IMR-90 (cell line): Measurements from ENCODE around the gene DUSP2. TPM values are rescaled to one million over a fixed set of nuclear protein-coding genes. Genes with fewer than 3 reads are reported as not detected.

Experiments used
- ATAC-seq: fragments of 200-7000 bp; cut with Tn5 transposase; 2 replicates; pipeline ENCODE4 v1.9.1; 2020; ENCODE audit warnings: low read depth, mild to moderate bottlenecking, moderate library complexity
- BruUV-seq: library from RNA; stranded (reverse); fragments of 400-500 nt; replicated peaks from 2 replicates; lab custom pipeline; 2021; lab: Mats Ljungman, UMichigan
- CTCF ChIA-PET: fragments of 300-600 bp; formaldehyde crosslinking; extraction: SDS; loops from one replicate; lab custom pipeline; 2021; ENCODE audit warnings: antibody characterized with exemption; lab: Yijun Ruan, JAX
- POLR2A ChIA-PET: fragments of 300-600 bp; sonication (Branson Sonifier 250); formaldehyde crosslinking; loops from one replicate; lab custom pipeline; 2022; ENCODE audit warnings: antibody characterized with exemption; ENCODE audit not compliant: unreplicated experiment; lab: Charles Lee
- DNase-seq: peaks from one replicate; pipeline ENCODE4 v3.0.0; 2013
- H2AFZ ChIP-seq: replicated peaks from 2 replicates; pipeline ENCODE3; 2013; ENCODE audit warnings: low read length, mild to moderate bottlenecking; ENCODE audit not compliant: poor library complexity
- H2AK5ac ChIP-seq: 2 replicates; pipeline ENCODE4 v1.6.1; 2013; ENCODE audit warnings: low read depth, low read length, inconsistent platforms
- H2AK9ac ChIP-seq: replicated peaks from 2 replicates; pipeline ENCODE3; 2013; ENCODE audit warnings: mild to moderate bottlenecking, low read depth, low read length, moderate library complexity; ENCODE audit not compliant: poor library complexity
- H2BK120ac ChIP-seq: 2 replicates; pipeline ENCODE4 v1.6.1; 2013; ENCODE audit warnings: low read depth, low read length, inconsistent platforms
- H2BK15ac ChIP-seq: 3 replicates; pipeline ENCODE4 v1.6.1; 2013; ENCODE audit warnings: low read depth, low read length, inconsistent platforms
- H2BK20ac ChIP-seq: 2 replicates; pipeline ENCODE4 v1.6.1; 2013; ENCODE audit warnings: low read depth, mild to moderate bottlenecking, inconsistent platforms, low read length, moderate library complexity
- H2BK5ac ChIP-seq: 2 replicates; pipeline ENCODE4 v1.6.1; 2013; ENCODE audit warnings: mild to moderate bottlenecking, low read depth, low read length, inconsistent platforms; ENCODE audit not compliant: poor library complexity, severe bottlenecking
- H3K14ac ChIP-seq: replicated peaks from 2 replicates; pipeline ENCODE4 v1.6.1; 2013; ENCODE audit warnings: low read depth, low read length, inconsistent platforms
- H3K18ac ChIP-seq: 2 replicates; pipeline ENCODE4 v1.6.1; 2013; ENCODE audit warnings: low read depth, low read length, control low read depth
- H3K23ac ChIP-seq: 2 replicates; pipeline ENCODE4 v1.6.1; 2013; ENCODE audit warnings: low read depth, low read length, inconsistent platforms
- H3K27ac ChIP-seq: 2 replicates; pipeline ENCODE4 v1.5.1; 2013; ENCODE audit warnings: mild to moderate bottlenecking, control low read depth, low read length; ENCODE audit not compliant: insufficient read depth
- H3K27me3 ChIP-seq: 2 replicates; pipeline ENCODE4 v1.6.1; 2013; ENCODE audit warnings: low read length; ENCODE audit not compliant: control insufficient read depth, insufficient read depth
- H3K36me3 ChIP-seq: 2 replicates; pipeline ENCODE4 v1.6.1; 2013; ENCODE audit warnings: low read length, mixed read lengths; ENCODE audit not compliant: control insufficient read depth, insufficient read depth
- H3K4ac ChIP-seq: 2 replicates; pipeline ENCODE4 v1.6.1; 2013; ENCODE audit warnings: low read depth, low read length, inconsistent platforms
- H3K4me1 ChIP-seq: 2 replicates; pipeline ENCODE4 v1.6.1; 2013; ENCODE audit warnings: low read length, mixed read lengths; ENCODE audit not compliant: control insufficient read depth, insufficient read depth
- H3K4me2 ChIP-seq: 2 replicates; pipeline ENCODE4 v1.6.1; 2013; ENCODE audit warnings: low read depth, mild to moderate bottlenecking, control low read depth, low read length, moderate library complexity
- H3K4me3 ChIP-seq: 2 replicates; pipeline ENCODE4 v1.5.1; 2013; ENCODE audit warnings: low read depth, mild to moderate bottlenecking, control low read depth, low read length, moderate library complexity; ENCODE audit not compliant: insufficient read depth
- H3K56ac ChIP-seq: 2 replicates; pipeline ENCODE4 v1.6.1; 2013; ENCODE audit warnings: low read length, inconsistent platforms; ENCODE audit not compliant: insufficient read depth; ENCODE audit errors: extremely low read depth
- H3K79me1 ChIP-seq, 2 experiments: 2 replicates each; pipeline ENCODE4 v1.6.1; 2013; ENCODE audit warnings: low read length in 2 of 2, inconsistent platforms in 1 of 2, low read depth in 1 of 2
- H3K9ac ChIP-seq: 2 replicates; pipeline ENCODE4 v1.6.1; 2013; ENCODE audit warnings: low read depth, low read length, control low read depth
- H3K9me1 ChIP-seq: 2 replicates; pipeline ENCODE4 v1.6.1; 2013; ENCODE audit warnings: low read length, inconsistent platforms; ENCODE audit not compliant: insufficient read depth
- H3K9me3 ChIP-seq: 2 replicates; pipeline ENCODE4 v1.6.1; 2013; ENCODE audit warnings: low read length; ENCODE audit not compliant: control insufficient read depth, insufficient read depth
- H4K20me1 ChIP-seq: 2 replicates; pipeline ENCODE4 v1.6.1; 2013; ENCODE audit warnings: low read length, inconsistent platforms; ENCODE audit not compliant: insufficient read depth
- H4K5ac ChIP-seq: 2 replicates; pipeline ENCODE4 v1.6.1; 2013; ENCODE audit warnings: mild to moderate bottlenecking, low read depth, low read length, control low read depth
- H4K8ac ChIP-seq, 2 experiments: 2 replicates each; pipeline ENCODE4 v1.6.1; 2013; ENCODE audit warnings: low read depth in 2 of 2, low read length in 2 of 2, control low read depth in 1 of 2, inconsistent platforms in 1 of 2
- H4K91ac ChIP-seq: 2 replicates; pipeline ENCODE4 v1.6.1; 2013; ENCODE audit warnings: low read depth, low read length, inconsistent platforms; ENCODE audit not compliant: insufficient read depth
- BHLHE40 ChIP-seq: fragments of 150-350 bp; IDR thresholded peaks from 2 replicates; pipeline ENCODE4 v1.6.1; 2016; ENCODE audit warnings: mild to moderate bottlenecking, low read depth, low read length
- CHD1 ChIP-seq: IDR thresholded peaks from 2 replicates; pipeline ENCODE4 v1.6.1; 2012; ENCODE audit warnings: low read depth, low read length, improper control_type of control experiment
- FOS ChIP-seq: fragments of 150-350 bp; IDR thresholded peaks from 2 replicates; pipeline ENCODE4 v1.6.1; 2016; ENCODE audit warnings: low read depth, low read length
- MAFK ChIP-seq: IDR thresholded peaks from 2 replicates; pipeline ENCODE4 v1.6.1; 2012; ENCODE audit warnings: low read depth, low read length, improper control_type of control experiment
- MAZ ChIP-seq: IDR thresholded peaks from 2 replicates; pipeline ENCODE4 v1.6.1; 2012; ENCODE audit warnings: low read depth, mild to moderate bottlenecking, low read length, improper control_type of control experiment, moderate library complexity, borderline replicate concordance
- NFE2L2 ChIP-seq: fragments of 150-350 bp; IDR thresholded peaks from 2 replicates; pipeline ENCODE4 v1.6.1; 2016; ENCODE audit warnings: low read depth, mild to moderate bottlenecking, low read length
- WGBS, 2 experiments: methylation state at CpG; one replicate each; pipeline versions ENCODE4 v1.1.5 to v1.1.7; 2013; ENCODE audit warnings: missing lambda C conversion rate in 2 of 2; ENCODE audit not compliant: insufficient read length in 1 of 2; ENCODE audit errors: extremely low coverage in 2 of 2; 5-methylcytosine and 5-hydroxymethylcytosine counted together
- dilution Hi-C: fragments of 300-500 bp; cut with HindIII; formaldehyde crosslinking; loops from one replicate; pipeline ENCODE4 v1.14.3; 2018; ENCODE audit warnings: low sequenced_read_pairs; ENCODE audit not compliant: unreplicated experiment
- in situ Hi-C: fragments of 300-500 bp; cut with MboI; formaldehyde crosslinking; loops from 3 replicates; pipeline ENCODE4 v1.14.3; 2019; ENCODE audit warnings: low sequenced_read_pairs, inconsistent platforms, mixed read lengths
- intact Hi-C: fragments of 100-400 bp; cut with micrococcal nuclease; formaldehyde crosslinking; loops from 2 replicates; pipeline ENCODE4 v1.10.0; 2022
- polyA plus RNA-seq, 3 experiments: library from polyadenylated mRNA; depleted of rRNA; stranded (reverse); fragments of >200 nt; gene quantifications; 2 replicates each; pipeline ENCODE4 v1.2.3, GENCODE V29; 2012; ENCODE audit warnings: low replicate concordance in 1 of 3
- total RNA-seq: library from RNA; depleted of rRNA; stranded (reverse); fragments of >200 nt; gene quantifications from 2 replicates; pipeline ENCODE4 v1.2.3, GENCODE V29; 2012
- TF ChIP-seq, protein P1 (sequence below): conservative IDR thresholded peaks from 2 replicates; pipeline ENCODE4 v1.5.1; 2012; ENCODE audit warnings: mild to moderate bottlenecking, low read depth, low read length, improper control_type of control experiment
- TF ChIP-seq, protein P2 (sequence below): fragments of 150-350 bp; IDR thresholded peaks from 2 replicates; pipeline ENCODE4 v1.6.1; 2016; ENCODE audit warnings: low read depth, mild to moderate bottlenecking, low read length, moderate library complexity, borderline replicate concordance
- TF ChIP-seq, protein P3 (sequence below): fragments of 150-350 bp; IDR thresholded peaks from 2 replicates; pipeline ENCODE4 v1.6.1; 2017; ENCODE audit warnings: mild to moderate bottlenecking, antibody characterized with exemption, low read length, low read depth

DUSP2 gene
- total and polyA plus RNA-seq, 2 of the 4 experiments (the other 2 are of a cell fraction): 1.8 to 3.8 TPM

DNA sequence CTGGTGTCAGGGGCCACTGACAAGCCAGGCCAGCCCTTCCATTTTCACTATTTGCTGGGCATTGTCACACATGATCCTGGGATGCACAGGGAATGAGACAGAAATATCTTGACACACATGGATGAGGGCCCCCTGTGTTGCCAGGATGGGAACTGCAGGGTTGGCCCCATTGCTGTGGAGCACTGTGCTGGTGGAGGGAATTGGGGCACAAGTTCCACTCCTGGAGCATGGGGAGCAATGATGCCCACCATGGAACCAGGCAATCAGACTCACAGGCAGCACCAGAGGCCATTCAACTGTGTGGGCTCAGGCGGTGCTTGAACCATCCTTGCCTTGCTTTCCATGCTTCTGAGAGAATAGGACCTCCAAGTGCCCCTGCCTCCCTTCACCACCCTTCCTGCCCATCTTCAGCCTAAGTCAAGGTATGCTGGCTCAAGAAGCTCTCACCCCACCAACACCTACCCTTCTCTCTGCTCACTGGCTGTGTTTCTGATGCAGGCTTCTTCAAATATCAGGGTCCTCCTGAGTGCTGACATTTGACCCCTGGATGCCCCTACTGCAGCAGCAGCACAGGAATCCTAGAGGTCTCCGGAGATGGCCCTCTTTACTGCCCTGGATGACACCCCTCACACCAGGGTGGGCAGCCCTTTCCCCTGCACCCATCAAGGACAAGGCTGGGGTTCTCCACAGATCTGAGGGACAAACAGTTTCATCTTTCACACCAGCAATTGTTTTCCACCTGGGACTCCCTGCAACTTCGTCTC, 39.9 kb downstream of the DUSP2 start (continued):
- TF ChIP-seq, protein P1, sequence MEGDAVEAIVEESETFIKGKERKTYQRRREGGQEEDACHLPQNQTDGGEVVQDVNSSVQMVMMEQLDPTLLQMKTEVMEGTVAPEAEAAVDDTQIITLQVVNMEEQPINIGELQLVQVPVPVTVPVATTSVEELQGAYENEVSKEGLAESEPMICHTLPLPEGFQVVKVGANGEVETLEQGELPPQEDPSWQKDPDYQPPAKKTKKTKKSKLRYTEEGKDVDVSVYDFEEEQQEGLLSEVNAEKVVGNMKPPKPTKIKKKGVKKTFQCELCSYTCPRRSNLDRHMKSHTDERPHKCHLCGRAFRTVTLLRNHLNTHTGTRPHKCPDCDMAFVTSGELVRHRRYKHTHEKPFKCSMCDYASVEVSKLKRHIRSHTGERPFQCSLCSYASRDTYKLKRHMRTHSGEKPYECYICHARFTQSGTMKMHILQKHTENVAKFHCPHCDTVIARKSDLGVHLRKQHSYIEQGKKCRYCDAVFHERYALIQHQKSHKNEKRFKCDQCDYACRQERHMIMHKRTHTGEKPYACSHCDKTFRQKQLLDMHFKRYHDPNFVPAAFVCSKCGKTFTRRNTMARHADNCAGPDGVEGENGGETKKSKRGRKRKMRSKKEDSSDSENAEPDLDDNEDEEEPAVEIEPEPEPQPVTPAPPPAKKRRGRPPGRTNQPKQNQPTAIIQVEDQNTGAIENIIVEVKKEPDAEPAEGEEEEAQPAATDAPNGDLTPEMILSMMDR: no peak

DNA sequence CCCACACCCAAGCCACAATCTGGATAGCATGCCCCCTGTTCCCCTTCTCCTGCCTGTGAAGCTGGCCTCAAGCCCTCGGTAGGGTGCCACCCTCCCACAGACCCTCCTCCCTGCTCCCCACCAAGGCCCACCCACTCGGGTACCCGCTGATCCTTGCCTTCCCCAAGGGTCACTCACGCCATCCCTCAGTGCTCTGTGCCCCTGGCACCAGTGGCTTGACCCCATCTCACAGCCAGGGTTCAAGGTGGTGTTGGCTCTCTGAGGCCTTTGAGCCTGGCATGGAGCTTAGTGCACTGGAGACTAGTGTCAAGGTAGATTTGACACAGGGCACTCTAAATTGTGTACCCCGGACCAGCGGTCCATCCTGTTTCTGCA, 40.8 kb downstream of the DUSP2 start:
- H3K9me3 ChIP-seq: peaks cover 15% of the 10 kb centered on the region
- no peak overlapping the region for H2BK5ac ChIP-seq
- no peak overlapping the region for H2AK9ac ChIP-seq
- no peak overlapping the region for H3K4me2 ChIP-seq
- no peak overlapping the region for H3K18ac ChIP-seq
- H4K20me1 ChIP-seq: no peaks in the 10 kb centered on the region
- H3K4ac ChIP-seq: no peak overlapping the region
- H2BK15ac ChIP-seq: no peak overlapping the region
- ATAC-seq (no peak), DNase-seq (no peak)
- H2AFZ ChIP-seq: no peak overlapping the region
- H3K79me1 ChIP-seq: no peaks in the 10 kb centered on the region
- H2BK120ac ChIP-seq: no peak overlapping the region
- no peak overlapping the region for H4K8ac ChIP-seq
- peaks cover 2% of the 10 kb centered on the region; the same call in 1 of the 2 replicates for H3K4me1 ChIP-seq
- TF ChIP-seq CHD1 (no peak), MAFK (no peak), BHLHE40 (no peak), FOS (no peak), NFE2L2 (no peak), MAZ (no peak)
- TF ChIP-seq, protein P1: no peak
- TF ChIP-seq, protein P2, sequence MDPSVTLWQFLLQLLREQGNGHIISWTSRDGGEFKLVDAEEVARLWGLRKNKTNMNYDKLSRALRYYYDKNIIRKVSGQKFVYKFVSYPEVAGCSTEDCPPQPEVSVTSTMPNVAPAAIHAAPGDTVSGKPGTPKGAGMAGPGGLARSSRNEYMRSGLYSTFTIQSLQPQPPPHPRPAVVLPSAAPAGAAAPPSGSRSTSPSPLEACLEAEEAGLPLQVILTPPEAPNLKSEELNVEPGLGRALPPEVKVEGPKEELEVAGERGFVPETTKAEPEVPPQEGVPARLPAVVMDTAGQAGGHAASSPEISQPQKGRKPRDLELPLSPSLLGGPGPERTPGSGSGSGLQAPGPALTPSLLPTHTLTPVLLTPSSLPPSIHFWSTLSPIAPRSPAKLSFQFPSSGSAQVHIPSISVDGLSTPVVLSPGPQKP: no peak
- TF ChIP-seq, protein P3, sequence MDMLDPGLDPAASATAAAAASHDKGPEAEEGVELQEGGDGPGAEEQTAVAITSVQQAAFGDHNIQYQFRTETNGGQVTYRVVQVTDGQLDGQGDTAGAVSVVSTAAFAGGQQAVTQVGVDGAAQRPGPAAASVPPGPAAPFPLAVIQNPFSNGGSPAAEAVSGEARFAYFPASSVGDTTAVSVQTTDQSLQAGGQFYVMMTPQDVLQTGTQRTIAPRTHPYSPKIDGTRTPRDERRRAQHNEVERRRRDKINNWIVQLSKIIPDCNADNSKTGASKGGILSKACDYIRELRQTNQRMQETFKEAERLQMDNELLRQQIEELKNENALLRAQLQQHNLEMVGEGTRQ: no peak
- no peaks in the 10 kb centered on the region for H3K36me3 ChIP-seq
- WGBS, 2 experiments: 82% methylated on average over 4 of the region's 6 CpGs; no CpG with 5 or more reads in 1 of the 2 experiments
- no peak overlapping the region for H2BK20ac ChIP-seq
- no peak overlapping the region for H3K14ac ChIP-seq
- peaks cover 38% of the 10 kb centered on the region for H3K27me3 ChIP-seq
- no peak overlapping the region for H3K4me3 ChIP-seq
- H4K91ac ChIP-seq: no peak overlapping the region
- CTCF ChIA-PET: no interaction called here
- no peak overlapping the region for H3K23ac ChIP-seq
- in situ Hi-C loops: loop anchor here (25.0 kb wide), 1 partner anchor 92 kb away; no protein-coding TSS in a partner anchor
- no peaks in the 10 kb centered on the region for H3K9me1 ChIP-seq
- no peak overlapping the region for H2AK5ac ChIP-seq
- POLR2A ChIA-PET: no interaction called here
- intact Hi-C loops: no loop called here
- no peak overlapping the region for H4K5ac ChIP-seq
- no peak overlapping the region for H3K56ac ChIP-seq
- no peak overlapping the region for H3K27ac ChIP-seq
- no TSS peak for BruUV-seq
- dilution Hi-C loops: no loop called here
- H3K9ac ChIP-seq: no peak overlapping the region
